NCI-H1436 treated with DMSO at 0.1 percent for 48 hours (cell line): ENCODE measurements around the gene SMARCA1.

Source experiments
- DNase-seq: peaks from one replicate; lab custom pipeline; 2025; lab: John Stamatoyannopoulos, UW

The SMARCA1 gene

GRCh38 chrX:129530410-129530809 lies 7.1 kb upstream of the SMARCA1 start:
- DNase-seq = no peak

GRCh38 chrX:129529685-129530281 lies 6.5 kb upstream of the SMARCA1 start:
- no peak for DNase-seq

GRCh38 chrX:129525896-129526295 lies 2.6 kb upstream of the SMARCA1 start:
- no peak for DNase-seq

GRCh38 chrX:129525162-129525561 lies 1.9 kb upstream of the SMARCA1 start:
- DNase-seq = no peak

- no peak for DNase-seq
Measured at GRCh38 chrX:129524250-129524850, 1.1 kb upstream of the SMARCA1 start.

- no peak for DNase-seq
Measured at GRCh38 chrX:129522184-129523078, 859 bp downstream of the SMARCA1 start.

- DNase-seq = no peak
Measured at GRCh38 chrX:129520151-129520550, 3.1 kb downstream of the SMARCA1 start.

- no peak for DNase-seq
Measured at GRCh38 chrX:129516402-129516801, 6.9 kb downstream of the SMARCA1 start.

- DNase-seq = no peak
Measured at GRCh38 chrX:129512409-129512808, 10.9 kb downstream of the SMARCA1 start.

GRCh38 chrX:129511689-129512088 lies 11.6 kb downstream of the SMARCA1 start:
- DNase-seq = no peak

- DNase-seq = no peak
Measured at GRCh38 chrX:129510331-129510730, 13.0 kb downstream of the SMARCA1 start.

GRCh38 chrX:129497146-129497843 lies 26.0 kb downstream of the SMARCA1 start:
- DNase-seq = no peak

GRCh38 chrX:129496625-129497024 lies 26.7 kb downstream of the SMARCA1 start:
- no peak for DNase-seq

GRCh38 chrX:129495900-129496299 lies 27.4 kb downstream of the SMARCA1 start:
- DNase-seq = no peak

GRCh38 chrX:129494887-129495286 lies 28.4 kb downstream of the SMARCA1 start:
- DNase-seq = no peak

- no peak for DNase-seq
Measured at GRCh38 chrX:129493643-129494042, 29.6 kb downstream of the SMARCA1 start.

GRCh38 chrX:129490330-129490729 lies 33.0 kb downstream of the SMARCA1 start:
- DNase-seq = no peak

GRCh38 chrX:129488359-129488758 lies 34.9 kb downstream of the SMARCA1 start:
- no peak for DNase-seq

GRCh38 chrX:129480889-129481288 lies 42.4 kb downstream of the SMARCA1 start:
- DNase-seq = no peak

- DNase-seq = no peak
Measured at GRCh38 chrX:129478516-129478915, 44.8 kb downstream of the SMARCA1 start.

- DNase-seq = no peak
Measured at GRCh38 chrX:129472116-129472515, 51.2 kb downstream of the SMARCA1 start.

GRCh38 chrX:129462707-129463106 lies 60.6 kb downstream of the SMARCA1 start:
- no peak for DNase-seq
